Parathyroid adenoma (tissue), 2 donors: ENCODE data around the gene FHOD3.

Source experiments
- H2AFZ ChIP-seq: fragments of 300-600 bp; sonication (generic); one replicate; pipeline ENCODE4 v1.7.0; 2017; ENCODE audit warnings: antibody characterized with exemption, mild to moderate bottlenecking
- H3K27ac ChIP-seq: fragments of 300-600 bp; sonication (generic); one replicate; pipeline ENCODE4 v1.7.0; 2017
- H3K27me3 ChIP-seq: fragments of 300-600 bp; sonication (generic); one replicate; pipeline ENCODE4 v1.7.0; 2017; ENCODE audit warnings: low read length; ENCODE audit not compliant: control insufficient read depth, insufficient read depth
- H3K36me3 ChIP-seq: fragments of 300-600 bp; sonication (generic); one replicate; pipeline ENCODE4 v1.7.0; 2017; ENCODE audit warnings: low read length; ENCODE audit not compliant: control insufficient read depth, insufficient read depth
- H3K4me1 ChIP-seq: fragments of 300-600 bp; sonication (generic); one replicate; pipeline ENCODE4 v1.7.0; 2017; ENCODE audit warnings: control low read depth
- H3K4me2 ChIP-seq: fragments of 300-600 bp; sonication (generic); one replicate; pipeline ENCODE4 v1.7.0; 2017; ENCODE audit warnings: low read length
- H3K4me3 ChIP-seq: fragments of 300-600 bp; sonication (generic); one replicate; pipeline ENCODE4 v1.7.0; 2017; ENCODE audit warnings: low read depth, low read length
- H3K79me2 ChIP-seq: fragments of 300-600 bp; sonication (generic); one replicate; pipeline ENCODE4 v1.7.0; 2017; ENCODE audit warnings: control low read depth
- H3K9ac ChIP-seq: fragments of 300-600 bp; sonication (generic); one replicate; pipeline ENCODE4 v1.7.0; 2017; ENCODE audit warnings: mild to moderate bottlenecking
- H3K9me3 ChIP-seq: fragments of 300-600 bp; sonication (generic); one replicate; pipeline ENCODE4 v1.7.0; 2017; ENCODE audit warnings: low read length; ENCODE audit not compliant: control insufficient read depth
- TF ChIP-seq, protein P1 (sequence below): fragments of 300-600 bp; sonication (generic); IDR thresholded peaks from one replicate; pipeline ENCODE4 v1.7.0; 2017; ENCODE audit warnings: antibody characterized with exemption, mild to moderate bottlenecking
- donor health status: primary hyperparathyroidism.

Gene FHOD3

DNA sequence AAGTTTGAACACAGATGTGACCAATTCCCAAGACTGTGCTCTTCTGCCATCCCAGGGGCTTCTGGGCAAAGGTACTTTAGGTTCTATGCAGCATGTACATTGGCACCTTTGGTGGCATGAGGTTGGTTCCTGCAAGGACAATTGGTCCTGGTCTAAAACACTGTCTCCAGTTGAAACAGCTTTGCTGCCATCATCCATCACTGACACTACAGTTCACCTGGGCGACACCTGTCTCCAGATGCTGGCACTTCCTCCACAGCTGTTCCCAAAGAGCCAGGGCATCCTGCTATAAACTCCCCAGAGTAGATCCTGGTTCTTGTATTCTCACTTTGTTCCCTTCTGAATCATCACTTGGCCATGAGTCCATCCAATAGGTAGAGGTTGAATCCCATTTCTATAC lies 60.6 kb downstream of the FHOD3 start:
- Histone ChIP-seq H3K27me3 (no peaks in the 10 kb centered on the region), H2AFZ (no peak overlapping the region), H3K36me3 (no peaks in the 10 kb centered on the region), H3K4me3 (no peak overlapping the region), H3K4me2 (no peak overlapping the region), H3K27ac (no peak overlapping the region), H3K9ac (no peak overlapping the region), H3K9me3 (no peaks in the 10 kb centered on the region), H3K79me2 (no peaks in the 10 kb centered on the region), H3K4me1 (no peaks in the 10 kb centered on the region)
- TF ChIP-seq, protein P1, sequence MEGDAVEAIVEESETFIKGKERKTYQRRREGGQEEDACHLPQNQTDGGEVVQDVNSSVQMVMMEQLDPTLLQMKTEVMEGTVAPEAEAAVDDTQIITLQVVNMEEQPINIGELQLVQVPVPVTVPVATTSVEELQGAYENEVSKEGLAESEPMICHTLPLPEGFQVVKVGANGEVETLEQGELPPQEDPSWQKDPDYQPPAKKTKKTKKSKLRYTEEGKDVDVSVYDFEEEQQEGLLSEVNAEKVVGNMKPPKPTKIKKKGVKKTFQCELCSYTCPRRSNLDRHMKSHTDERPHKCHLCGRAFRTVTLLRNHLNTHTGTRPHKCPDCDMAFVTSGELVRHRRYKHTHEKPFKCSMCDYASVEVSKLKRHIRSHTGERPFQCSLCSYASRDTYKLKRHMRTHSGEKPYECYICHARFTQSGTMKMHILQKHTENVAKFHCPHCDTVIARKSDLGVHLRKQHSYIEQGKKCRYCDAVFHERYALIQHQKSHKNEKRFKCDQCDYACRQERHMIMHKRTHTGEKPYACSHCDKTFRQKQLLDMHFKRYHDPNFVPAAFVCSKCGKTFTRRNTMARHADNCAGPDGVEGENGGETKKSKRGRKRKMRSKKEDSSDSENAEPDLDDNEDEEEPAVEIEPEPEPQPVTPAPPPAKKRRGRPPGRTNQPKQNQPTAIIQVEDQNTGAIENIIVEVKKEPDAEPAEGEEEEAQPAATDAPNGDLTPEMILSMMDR, result no peak

DNA sequence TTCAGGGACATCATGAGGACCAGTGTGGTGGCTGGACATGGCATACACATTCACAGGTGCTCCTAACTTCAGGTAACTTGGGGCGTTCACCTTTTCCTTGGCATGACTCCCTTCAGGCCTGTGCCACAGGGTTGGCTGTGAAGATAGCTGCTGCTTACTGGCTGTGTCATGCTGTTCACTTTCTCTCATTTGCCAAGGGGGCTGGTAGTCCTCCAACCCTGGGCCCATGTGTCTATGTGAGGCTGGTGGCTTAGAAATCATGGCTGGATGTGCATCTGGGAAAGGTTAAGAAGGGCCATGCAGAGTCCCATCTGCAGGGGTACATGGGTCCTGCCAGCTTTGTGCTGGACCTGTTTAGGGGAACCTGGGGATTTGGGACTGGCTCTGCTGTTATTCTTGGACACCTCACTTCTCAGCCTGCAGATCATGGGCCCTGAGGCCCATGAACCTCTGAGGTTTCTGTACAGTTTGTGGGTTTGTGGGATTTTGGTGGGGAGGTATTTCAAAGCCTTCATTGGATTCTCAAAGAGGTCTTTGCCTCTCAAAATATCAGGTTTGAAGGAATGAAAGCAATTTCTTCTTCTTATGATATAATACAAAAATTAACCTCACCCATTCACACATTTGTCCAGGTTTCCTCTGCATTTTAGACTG lies 62.9 kb downstream of the FHOD3 start:
- Histone ChIP-seq H3K36me3 (no peaks in the 10 kb centered on the region), H3K4me3 (no peak overlapping the region), H3K27me3 (no peaks in the 10 kb centered on the region), H3K4me1 (no peaks in the 10 kb centered on the region), H3K27ac (no peak overlapping the region), H3K9ac (no peak overlapping the region), H3K79me2 (no peaks in the 10 kb centered on the region), H2AFZ (no peak overlapping the region), H3K9me3 (no peaks in the 10 kb centered on the region), H3K4me2 (no peak overlapping the region)
- TF ChIP-seq, protein P1, result no peak

DNA sequence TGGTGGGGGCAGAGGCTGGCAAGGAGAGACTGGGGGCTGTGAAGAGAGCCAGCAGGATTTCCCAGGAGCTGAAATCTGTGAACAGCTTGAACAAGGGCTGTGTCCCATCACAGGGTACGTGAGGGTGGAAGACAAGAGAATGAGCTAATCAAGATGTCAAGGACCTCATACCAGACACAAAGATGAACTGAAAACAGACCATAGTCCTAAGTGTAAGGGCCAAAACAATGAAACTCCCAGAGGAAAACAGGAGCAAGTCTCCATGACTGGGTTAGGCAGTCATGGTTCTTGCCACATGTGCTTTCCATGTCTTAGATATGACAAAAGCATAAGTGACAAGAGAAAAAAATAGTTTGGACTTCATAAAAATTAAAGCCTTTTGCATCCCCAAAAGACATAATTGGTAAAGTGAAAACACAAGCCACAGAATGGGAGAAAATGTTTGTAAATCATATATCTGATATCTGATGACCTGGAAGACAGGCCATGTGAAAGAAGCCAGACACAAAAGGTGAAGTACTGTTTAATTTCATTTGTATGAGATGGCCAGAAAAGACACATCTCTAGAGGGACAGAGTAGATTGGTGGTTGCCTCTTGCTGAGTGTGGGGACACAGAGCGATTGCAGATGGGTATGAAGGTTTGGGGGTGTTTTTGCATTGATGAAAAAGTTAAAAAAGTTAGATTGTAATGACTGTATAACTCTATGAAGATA lies 67.6 kb downstream of the FHOD3 start:
- TF ChIP-seq, protein P1, result no peak
- H3K9ac ChIP-seq, result no peak overlapping the region
- no peaks in the 10 kb centered on the region for H3K36me3 ChIP-seq
- no peaks in the 10 kb centered on the region for H3K9me3 ChIP-seq
- no peak overlapping the region for H3K4me2 ChIP-seq
- no peak overlapping the region for H3K4me3 ChIP-seq
- H2AFZ ChIP-seq, result no peak overlapping the region
- H3K4me1 ChIP-seq, result no peaks in the 10 kb centered on the region
- H3K79me2 ChIP-seq, result no peaks in the 10 kb centered on the region
- no peaks in the 10 kb centered on the region for H3K27me3 ChIP-seq
- H3K27ac ChIP-seq, result no peak overlapping the region

DNA sequence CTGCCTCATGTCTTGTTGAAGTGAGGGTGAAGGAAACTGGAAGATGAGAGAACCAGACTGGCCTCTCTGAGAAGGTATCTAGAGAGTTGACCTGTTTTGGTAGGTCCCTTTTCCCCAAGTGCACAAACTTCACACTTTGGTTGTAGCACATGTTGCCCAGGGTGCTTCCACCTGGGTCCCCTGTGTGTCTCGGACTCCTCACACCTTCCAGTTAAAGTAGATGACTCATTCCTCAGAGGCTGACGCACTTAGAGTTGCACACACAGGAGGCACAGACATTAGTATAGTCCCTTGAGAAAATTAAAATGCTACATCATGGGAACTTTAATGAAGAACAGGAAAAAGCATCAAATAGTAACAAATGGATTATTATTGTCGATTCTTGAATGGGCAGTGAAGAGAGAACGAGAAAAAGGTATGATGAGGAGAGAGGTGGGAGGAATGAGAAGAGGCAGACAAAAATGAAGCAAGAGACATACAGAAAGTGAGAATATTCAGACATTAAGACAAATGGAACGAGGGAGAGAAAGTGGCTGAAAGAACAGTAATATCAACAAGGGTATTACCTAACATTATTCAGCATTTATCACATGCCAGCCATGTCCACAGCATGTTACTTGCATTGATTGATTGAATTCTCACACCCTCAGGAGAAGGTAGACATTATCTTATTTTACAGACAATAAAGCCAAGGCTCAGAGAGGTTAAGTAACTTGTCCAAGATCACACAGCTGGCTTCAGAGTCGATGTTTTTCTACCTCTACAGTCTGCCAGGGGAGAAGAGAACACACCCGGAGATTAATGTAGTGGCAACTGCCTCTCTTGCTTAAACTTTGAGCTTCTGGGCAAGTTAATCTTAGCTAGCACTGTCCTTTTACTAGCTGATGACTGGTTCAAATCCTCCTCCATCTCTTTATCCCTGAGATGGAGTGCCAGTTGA lies 68.6 kb downstream of the FHOD3 start:
- Histone ChIP-seq H2AFZ (no peak overlapping the region), H3K9me3 (no peaks in the 10 kb centered on the region), H3K79me2 (no peaks in the 10 kb centered on the region), H3K4me3 (no peak overlapping the region), H3K36me3 (no peaks in the 10 kb centered on the region), H3K4me1 (no peaks in the 10 kb centered on the region), H3K27ac (no peak overlapping the region), H3K27me3 (no peaks in the 10 kb centered on the region), H3K9ac (no peak overlapping the region), H3K4me2 (no peak overlapping the region)
- TF ChIP-seq, protein P1, result no peak
